Activated T-cell treated with anti-CD3 and anti-CD28 coated beads, Interleukin-2, amount 50 U/mL, for 48 hours (primary cell): ENCODE results near the gene COL25A1.

Source experiments
- DNase-seq, 2 experiments: peaks; one replicate each; pipeline ENCODE4 v3.0.0-alpha.2; 2020

COL25A1 gene

GRCh38 chr4:108839333-108839732 is 463.1 kb downstream of the COL25A1 start:
- no peak for DNase-seq

GRCh38 chr4:108838451-108838850 is 464.0 kb downstream of the COL25A1 start:
- no peak for DNase-seq

GRCh38 chr4:108834835-108835384 is 467.5 kb downstream of the COL25A1 start:
- no peak for DNase-seq

GRCh38 chr4:108834166-108834834 is 468.2 kb downstream of the COL25A1 start:
- DNase-seq, result no peak

GRCh38 chr4:108833046-108833445 is 469.4 kb downstream of the COL25A1 start:
- DNase-seq, result no peak

- no peak for DNase-seq
These were observed 470.6 kb downstream of the COL25A1 start for GRCh38 chr4:108831886-108832285.

- DNase-seq, result no peak
These were observed 471.2 kb downstream of the COL25A1 start for GRCh38 chr4:108831291-108831690.

GRCh38 chr4:108830509-108831244 is 471.8 kb downstream of the COL25A1 start:
- DNase-seq, result peak in 1 of 2 experiments; percentile 22

GRCh38 chr4:108829966-108830492 is 472.4 kb downstream of the COL25A1 start:
- no peak for DNase-seq

GRCh38 chr4:108828620-108829019 is 473.8 kb downstream of the COL25A1 start:
- no peak for DNase-seq

GRCh38 chr4:108825737-108826136 is 476.7 kb downstream of the COL25A1 start:
- DNase-seq, result no peak

GRCh38 chr4:108821351-108821930 is 481.0 kb downstream of the COL25A1 start:
- DNase-seq, result no peak

GRCh38 chr4:108820492-108821350 is 481.7 kb downstream of the COL25A1 start:
- DNase-seq, result no peak

GRCh38 chr4:108814326-108814725 is 488.1 kb downstream of the COL25A1 start:
- DNase-seq, result no peak

GRCh38 chr4:108813261-108813660 is 489.2 kb downstream of the COL25A1 start:
- no peak for DNase-seq

GRCh38 chr4:108811486-108811885 is 491.0 kb downstream of the COL25A1 start:
- no peak for DNase-seq

- no peak for DNase-seq
These were observed 492.4 kb downstream of the COL25A1 start for GRCh38 chr4:108810087-108810486.

- DNase-seq, result no peak
These were observed 497.7 kb downstream of the COL25A1 start for GRCh38 chr4:108804648-108805273.

GRCh38 chr4:108799306-108799705 is 503.2 kb downstream of the COL25A1 start:
- DNase-seq, result no peak

GRCh38 chr4:108796173-108796572 is 506.3 kb downstream of the COL25A1 start:
- DNase-seq, result no peak

- DNase-seq, result no peak
These were observed 506.7 kb downstream of the COL25A1 start for GRCh38 chr4:108795733-108796132.

GRCh38 chr4:108794136-108794535 is 508.3 kb downstream of the COL25A1 start:
- DNase-seq, result no peak
